Esophagus squamous epithelium (tissue), 5 donors: ENCODE measurements around the gene STAT3. TPM values are rescaled to one million over a fixed set of nuclear protein-coding genes. Genes with fewer than 3 reads are reported as not detected.

Source experiments
- DNase-seq: peaks from one replicate; lab custom pipeline; 2025; lab: John Stamatoyannopoulos, UW
- H3K27ac ChIP-seq, 4 donors: fragments of 200-600 bp; sonication (generic); one replicate each; pipeline ENCODE4 v1.5.1; 2016 to 2019; ENCODE audit warnings: mild to moderate bottlenecking in 1 of 4
- H3K27me3 ChIP-seq, 4 donors: fragments of 200-600 bp; sonication (generic); 1 replicate in 3 of 4; 2 replicates in 1 of 4; pipeline versions ENCODE4 v1.5.1 to v1.6.0; 2017 to 2021; ENCODE audit warnings: antibody characterized with exemption in 1 of 4
- H3K36me3 ChIP-seq, 3 donors: fragments of 200-600 bp; sonication (generic); one replicate each; pipeline ENCODE4 v1.5.1; 2016 to 2019
- H3K4me1 ChIP-seq, 3 donors: fragments of 200-600 bp; sonication (generic); one replicate each; pipeline ENCODE4 v1.5.1; 2017 to 2019
- H3K4me3 ChIP-seq, 4 donors: fragments of 200-600 bp; sonication (generic); 1 replicate in 3 of 4; 2 replicates in 1 of 4; pipeline ENCODE4 v1.5.1; 2016 to 2019; ENCODE audit warnings: mild to moderate bottlenecking in 2 of 4, moderate library complexity in 1 of 4
- H3K9me3 ChIP-seq, 3 donors: fragments of 200-600 bp; sonication (generic); one replicate each; pipeline ENCODE4 v1.5.1; 2016 to 2019
- POLR2A ChIP-seq, 4 donors: fragments of 450-650 bp; IDR thresholded peaks; one replicate each; pipeline ENCODE4 v1.6.1; 2017; ENCODE audit warnings: antibody characterized with exemption in 4 of 4, mild to moderate bottlenecking in 4 of 4, moderate library complexity in 3 of 4
- WGBS, 2 donors: methylation state at CpG; one replicate each; pipeline ENCODE4 v1.1.5; 2018; 5-methylcytosine and 5-hydroxymethylcytosine counted together
- intact Hi-C: fragments of 100-400 bp; cut with DNase I; formaldehyde crosslinking; loops from one replicate; pipeline ENCODE4 v1.15.0; 2022
- total RNA-seq, 4 donors: library from RNA; depleted of rRNA; stranded (reverse); fragments of >200 nt; gene quantifications; one replicate each; pipeline ENCODE4 v1.1.0, GENCODE V29; 2016
- TF ChIP-seq, protein P1 (sequence below), 6 experiments: fragments of 450-650 bp in 4 of 6; fragments of 200-600 bp in 2 of 6; sonication (generic) in 2 of 6; IDR thresholded peaks; one replicate each; pipeline ENCODE4 v1.5.1; 2016 to 2019; ENCODE audit warnings: antibody characterized with exemption in 6 of 6, mild to moderate bottlenecking in 4 of 6, moderate library complexity in 4 of 6
- donor health status: DM: yes; HTN: yes; CAD: no.

The STAT3 gene
- total RNA-seq, 4 donors from 2014 or later: 137 to 229 (median 176) TPM

- Histone ChIP-seq H3K27ac (no peak overlapping the region), H3K9me3 (no peaks in the 10 kb centered on the region), H3K36me3 (no peaks in the 10 kb centered on the region), H3K4me3 (no peak overlapping the region), H3K27me3 (no peaks in the 10 kb centered on the region), H3K4me1 (peaks cover 15 to 28% (median 15%) of the 10 kb centered on the region in 3 donors)
- 75 to 88% methylated on average over 3 to 4 of the region's 6 CpGs for WGBS, 2 donors
- DNase-seq: no peak
- TF ChIP-seq, protein P1, sequence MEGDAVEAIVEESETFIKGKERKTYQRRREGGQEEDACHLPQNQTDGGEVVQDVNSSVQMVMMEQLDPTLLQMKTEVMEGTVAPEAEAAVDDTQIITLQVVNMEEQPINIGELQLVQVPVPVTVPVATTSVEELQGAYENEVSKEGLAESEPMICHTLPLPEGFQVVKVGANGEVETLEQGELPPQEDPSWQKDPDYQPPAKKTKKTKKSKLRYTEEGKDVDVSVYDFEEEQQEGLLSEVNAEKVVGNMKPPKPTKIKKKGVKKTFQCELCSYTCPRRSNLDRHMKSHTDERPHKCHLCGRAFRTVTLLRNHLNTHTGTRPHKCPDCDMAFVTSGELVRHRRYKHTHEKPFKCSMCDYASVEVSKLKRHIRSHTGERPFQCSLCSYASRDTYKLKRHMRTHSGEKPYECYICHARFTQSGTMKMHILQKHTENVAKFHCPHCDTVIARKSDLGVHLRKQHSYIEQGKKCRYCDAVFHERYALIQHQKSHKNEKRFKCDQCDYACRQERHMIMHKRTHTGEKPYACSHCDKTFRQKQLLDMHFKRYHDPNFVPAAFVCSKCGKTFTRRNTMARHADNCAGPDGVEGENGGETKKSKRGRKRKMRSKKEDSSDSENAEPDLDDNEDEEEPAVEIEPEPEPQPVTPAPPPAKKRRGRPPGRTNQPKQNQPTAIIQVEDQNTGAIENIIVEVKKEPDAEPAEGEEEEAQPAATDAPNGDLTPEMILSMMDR (IDR thresholded peaks at IDR 0.05): no peak
- intact Hi-C loops: no loop called here
These were observed 105.7 kb downstream of the STAT3 start for GRCh38 chr17:42282478-42283080.

DNA sequence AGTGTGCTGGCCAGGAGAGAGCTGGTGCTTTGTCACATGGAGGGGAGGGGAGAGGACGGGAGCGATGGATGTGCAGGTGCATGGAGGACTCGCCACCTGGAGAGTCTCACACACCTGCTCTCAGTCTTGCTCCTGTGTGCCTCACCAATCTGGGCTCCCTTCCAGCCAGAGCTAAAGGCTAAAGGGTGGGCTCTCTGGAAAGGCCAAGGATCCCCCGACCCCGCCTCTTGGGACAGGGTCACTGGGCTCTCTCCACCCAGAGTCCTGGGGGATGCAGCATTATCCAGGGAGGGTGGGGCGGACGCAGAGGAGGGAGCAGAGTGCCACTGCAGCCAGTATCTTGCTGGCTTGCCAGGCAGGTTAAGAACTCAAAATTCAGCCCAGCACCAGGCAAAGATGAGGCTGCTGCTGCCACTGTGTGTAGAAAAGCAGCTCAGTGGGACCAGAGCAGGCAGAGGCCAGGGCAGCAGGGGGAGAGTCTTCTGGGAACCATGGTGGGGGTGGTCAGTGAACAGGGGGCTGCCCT lies 106.6 kb downstream of the STAT3 start:
- Histone ChIP-seq H3K27me3 (no peaks in the 10 kb centered on the region), H3K36me3 (no peaks in the 10 kb centered on the region), H3K4me1 (peaks cover 5 to 27% (median 10%) of the 10 kb centered on the region in 3 donors), H3K27ac (no peak overlapping the region), H3K9me3 (no peaks in the 10 kb centered on the region), H3K4me3 (no peak overlapping the region)
- DNase-seq: no peak
- 54 to 80% methylated on average over 3 to 6 of the region's 7 CpGs for WGBS, 2 donors
- no peak for TF ChIP-seq POLR2A (IDR thresholded peaks at IDR 0.05)
- TF ChIP-seq, protein P1 (IDR thresholded peaks at IDR 0.05): no peak
- intact Hi-C loops: no loop called here

GRCh38 chr17:42279776-42280630 lies 108.2 kb downstream of the STAT3 start:
- Histone ChIP-seq H3K4me1 (peaks cover 3 to 24% (median 5%) of the 10 kb centered on the region in 3 donors), H3K27me3 (no peaks in the 10 kb centered on the region), H3K4me3 (no peak overlapping the region), H3K36me3 (no peaks in the 10 kb centered on the region), H3K9me3 (no peaks in the 10 kb centered on the region), H3K27ac (no peak overlapping the region)
- no peak for TF ChIP-seq POLR2A (IDR thresholded peaks at IDR 0.05)
- TF ChIP-seq, protein P1 (IDR thresholded peaks at IDR 0.05): no peak
- no peak for DNase-seq
- intact Hi-C loops: no loop called here
- 80 to 91% methylated on average over 3 to 4 of the region's 4 CpGs for WGBS, 2 donors

DNA sequence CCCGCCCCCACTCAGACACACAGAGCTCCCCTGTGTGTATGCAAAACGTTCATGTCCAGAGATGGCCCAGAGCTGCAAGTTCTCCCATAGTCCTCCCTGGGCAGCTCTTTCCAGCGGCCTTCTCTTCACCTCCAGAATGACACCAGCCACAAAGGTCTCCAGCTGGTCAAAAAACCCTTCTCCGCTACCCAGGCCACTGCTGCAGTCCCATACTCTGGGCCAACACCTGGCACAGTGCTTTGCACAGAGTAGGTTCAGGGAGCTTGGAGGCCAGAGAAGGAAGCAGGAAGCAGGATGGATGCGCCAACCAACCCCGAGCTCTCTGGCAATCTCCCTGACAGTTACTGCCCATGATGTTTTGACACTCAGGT lies 110.9 kb downstream of the STAT3 start:
- WGBS, 2 donors: 55 to 69% methylated on average over 2 to 5 of the region's 6 CpGs
- no peaks in the 10 kb centered on the region for H3K36me3 ChIP-seq
- TF ChIP-seq, protein P1 (IDR thresholded peaks at IDR 0.05): no peak
- TF ChIP-seq POLR2A (IDR thresholded peaks at IDR 0.05): no peak
- intact Hi-C loops: no loop called here
- DNase-seq: no peak
- H3K9me3 ChIP-seq: no peaks in the 10 kb centered on the region
- H3K27ac ChIP-seq: peak overlapping the region in 3 of 4 donors; percentile 82 to 95 (median 92)
- H3K4me1 ChIP-seq: peaks cover 9 to 43% (median 12%) of the 10 kb centered on the region in 3 donors
- H3K4me3 ChIP-seq: peak overlapping the region in 2 of 4 donors; percentile 94 to 95
- no peaks in the 10 kb centered on the region for H3K27me3 ChIP-seq
